Measurements from ENCODE around the gene MKS1. TPM values are rescaled to one million over a fixed set of nuclear protein-coding genes. Genes with fewer than 3 reads are reported as not detected.

The MKS1 gene
- polyA plus RNA-seq, 3 donors from 2014 or later, result 1.6 to 7.9 (median 6.4) TPM

- H3K4me3 Mint-ChIP-seq, result no peak overlapping the region
- no peak overlapping the region for H3K27ac Mint-ChIP-seq
- no peaks in the 10 kb centered on the region for H3K36me3 Mint-ChIP-seq
Observed at GRCh38 chr17:58184986-58185761, 33.9 kb downstream of the MKS1 start.

DNA sequence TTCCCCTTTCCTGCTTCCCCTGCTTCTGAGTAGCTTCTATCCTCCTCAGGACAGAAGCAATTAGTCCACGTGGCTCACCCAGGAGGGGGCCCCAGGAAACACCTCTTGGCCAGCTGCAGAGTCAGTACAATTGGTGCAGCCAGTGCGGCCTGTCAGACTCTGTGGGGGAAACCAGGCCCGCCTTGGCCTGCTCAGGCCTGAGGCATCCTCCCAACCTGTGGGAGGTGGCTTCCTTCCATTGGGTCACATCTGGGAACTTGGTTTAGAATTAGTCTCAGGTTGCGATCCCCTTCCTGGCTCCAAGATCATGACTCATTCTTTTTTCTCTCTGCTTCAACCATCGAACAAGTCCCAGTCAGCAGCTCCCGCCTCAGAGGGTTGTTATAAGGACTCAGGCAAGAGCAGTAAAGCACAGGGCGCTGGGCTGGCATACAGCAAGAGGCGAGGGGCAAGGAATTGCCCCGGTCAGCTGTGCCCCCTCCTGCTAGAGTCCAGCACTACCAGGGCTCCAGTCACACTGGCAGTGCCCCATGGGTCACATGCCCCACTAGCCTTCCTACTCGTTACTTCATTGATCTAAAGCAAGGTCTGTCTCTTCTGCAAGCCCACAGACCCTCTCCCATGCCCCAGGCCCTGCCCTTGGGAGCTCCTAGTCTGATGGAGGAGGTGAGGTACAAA is 34.6 kb downstream of the MKS1 start:
- peaks cover 0 to 3% of the 10 kb centered on the region in 2 donors for H3K4me1 Mint-ChIP-seq
- no peak overlapping the region for H3K4me3 Mint-ChIP-seq
- H3K27me3 Mint-ChIP-seq (ENCODE audit: low read depth in 3 of 3), result peaks cover 2 to 9% (median 4%) of the 10 kb centered on the region in 3 donors
- no peaks in the 10 kb centered on the region for H3K36me3 Mint-ChIP-seq
- H3K27ac Mint-ChIP-seq, result no peak overlapping the region
- no peak for DNase-seq
- no peaks in the 10 kb centered on the region for H3K9me3 Mint-ChIP-seq

More at GRCh38 chr17:58184986-58185761, 33.9 kb downstream of the MKS1 start:
- Mint-ChIP-seq H3K9me3 (no peaks in the 10 kb centered on the region), H3K4me1 (peaks cover 0 to 3% of the 10 kb centered on the region in 2 donors), H3K27me3 (ENCODE audit: low read depth in 3 of 3) (peaks cover 2 to 9% (median 4%) of the 10 kb centered on the region in 3 donors)
- DNase-seq, result no peak

GRCh38 chr17:58183514-58183913 is 35.5 kb downstream of the MKS1 start:
- Mint-ChIP-seq H3K4me3 (no peak overlapping the region), H3K27ac (no peak overlapping the region), H3K27me3 (ENCODE audit: low read depth in 3 of 3) (peaks cover under 1 to 9% (median 2%) of the 10 kb centered on the region in 3 donors), H3K36me3 (no peaks in the 10 kb centered on the region), H3K9me3 (no peaks in the 10 kb centered on the region), H3K4me1 (peaks cover 0 to 3% of the 10 kb centered on the region in 2 donors)
- DNase-seq, result no peak

- Mint-ChIP-seq H3K9me3 (no peaks in the 10 kb centered on the region), H3K36me3 (no peaks in the 10 kb centered on the region), H3K4me1 (peaks cover 0 to 3% of the 10 kb centered on the region in 2 donors), H3K27ac (peak overlapping the region in 1 of 6 donors; percentile 56), H3K4me3 (no peak overlapping the region), H3K27me3 (ENCODE audit: low read depth in 3 of 3) (peaks cover 0 to 5% (median 5%) of the 10 kb centered on the region in 3 donors)
- no peak for DNase-seq
Observed at GRCh38 chr17:58181796-58182195, 37.3 kb downstream of the MKS1 start.

- H3K4me3 Mint-ChIP-seq, result no peak overlapping the region
- DNase-seq, result no peak
- no peak overlapping the region for H3K27ac Mint-ChIP-seq
- peaks cover 15 to 16% of the 10 kb centered on the region in 2 donors for H3K4me1 Mint-ChIP-seq
- H3K27me3 Mint-ChIP-seq (ENCODE audit: low read depth in 3 of 3), result peaks cover 0 to 10% (median 1%) of the 10 kb centered on the region in 3 donors
- H3K36me3 Mint-ChIP-seq, result no peaks in the 10 kb centered on the region
- no peaks in the 10 kb centered on the region for H3K9me3 Mint-ChIP-seq
Observed at GRCh38 chr17:58176200-58176599, 42.9 kb downstream of the MKS1 start.

- no peaks in the 10 kb centered on the region for H3K36me3 Mint-ChIP-seq
- peak overlapping the region in 1 of 6 donors; percentile 35 for H3K27ac Mint-ChIP-seq
- no peaks in the 10 kb centered on the region for H3K9me3 Mint-ChIP-seq
- no peak overlapping the region for H3K4me3 Mint-ChIP-seq
- DNase-seq, result no peak
- H3K27me3 Mint-ChIP-seq (ENCODE audit: low read depth in 3 of 3), result peaks cover 0 to 8% (median 1%) of the 10 kb centered on the region in 3 donors
- H3K4me1 Mint-ChIP-seq, result peaks cover 26 to 29% of the 10 kb centered on the region in 2 donors
Observed at GRCh38 chr17:58174871-58175270, 44.2 kb downstream of the MKS1 start.

DNA sequence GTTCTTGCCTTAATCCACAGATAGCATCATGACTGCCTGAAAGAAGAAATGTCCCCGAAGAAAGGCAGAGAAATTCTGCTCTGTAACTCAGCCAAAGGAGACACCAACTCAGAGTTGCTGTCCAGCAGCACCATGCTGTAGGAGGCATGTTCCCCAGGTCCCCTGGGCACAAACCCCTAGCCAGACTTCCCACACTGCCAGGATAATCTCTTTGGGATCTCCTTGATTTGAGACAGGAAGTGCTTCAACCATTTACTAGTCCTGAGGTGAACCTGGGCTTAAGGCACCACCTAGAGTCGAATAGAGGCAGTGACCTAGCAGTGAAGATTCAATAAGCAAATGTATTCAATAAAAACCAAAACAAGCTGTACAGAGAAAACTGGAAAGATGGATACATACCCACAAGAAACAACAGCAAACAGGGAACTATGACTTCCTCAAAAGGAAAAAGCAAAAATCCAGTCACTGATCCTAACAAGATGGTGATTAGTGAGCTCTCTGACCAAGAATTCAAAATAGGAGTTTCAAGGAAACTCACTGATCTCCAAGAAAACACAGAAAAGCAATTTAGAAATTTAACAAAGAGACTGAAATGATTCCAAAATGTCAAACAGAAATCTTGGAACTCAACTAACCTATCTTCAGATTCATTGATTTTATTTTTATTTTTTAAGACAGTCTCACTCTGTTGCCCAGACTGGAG is 46.5 kb downstream of the MKS1 start:
- no peaks in the 10 kb centered on the region for H3K9me3 Mint-ChIP-seq
- H3K36me3 Mint-ChIP-seq, result peaks cover 0 to 4% (median 0%) of the 10 kb centered on the region in 3 donors
- peak; percentile 44 to 61 (median 58) for DNase-seq
- peak overlapping the region in 5 of 6 donors; percentile 47 to 85 (median 72) for H3K27ac Mint-ChIP-seq
- peaks cover 0 to 9% (median 3%) of the 10 kb centered on the region in 3 donors for H3K27me3 Mint-ChIP-seq (ENCODE audit: low read depth in 3 of 3)
- peaks cover 43 to 45% of the 10 kb centered on the region in 2 donors for H3K4me1 Mint-ChIP-seq
- H3K4me3 Mint-ChIP-seq, result peak overlapping the region in 3 of 5 donors; percentile 44 to 68 (median 55)

- Mint-ChIP-seq H3K9me3 (no peaks in the 10 kb centered on the region), H3K4me3 (peak overlapping the region; percentile 49 to 85 (median 72)), H3K27ac (peak overlapping the region; percentile 72 to 89 (median 84)), H3K4me1 (peaks cover 45% of the 10 kb centered on the region in 2 donors), H3K36me3 (peaks cover 0 to 11% (median 0%) of the 10 kb centered on the region in 3 donors), H3K27me3 (ENCODE audit: low read depth in 3 of 3) (peaks cover 2 to 8% (median 5%) of the 10 kb centered on the region in 3 donors)
- DNase-seq, result peak in 1 of 3 donors; percentile 7
Observed at GRCh38 chr17:58170622-58171021, 48.4 kb downstream of the MKS1 start.

- Mint-ChIP-seq H3K9me3 (no peaks in the 10 kb centered on the region), H3K27me3 (ENCODE audit: low read depth in 3 of 3) (peaks cover 4 to 6% (median 5%) of the 10 kb centered on the region in 3 donors), H3K4me1 (peaks cover 34 to 35% of the 10 kb centered on the region in 2 donors), H3K27ac (peak within 1 kb of the TSS in 1 of 6 donors; percentile 57), H3K36me3 (peaks cover 0 to 14% (median 0%) of the 10 kb centered on the region in 3 donors), H3K4me3 (no peak within 1 kb of the TSS)
- no peak for DNase-seq
Observed at GRCh38 chr17:58166682-58167081, 52.4 kb downstream of the MKS1 start, which contains the start of gene OR4D2. Gene OR4D2 (plus strand): TSS chr17:58166982. CDS start chr17:58169656, 2,674 bp downstream.

- no peak for DNase-seq
- Mint-ChIP-seq H3K36me3 (peaks cover 0 to 14% (median 0%) of the 10 kb centered on the region in 3 donors), H3K4me1 (peaks cover 27 to 29% of the 10 kb centered on the region in 2 donors), H3K4me3 (no peak overlapping the region), H3K9me3 (no peaks in the 10 kb centered on the region), H3K27me3 (ENCODE audit: low read depth in 3 of 3) (peaks cover 5 to 6% (median 5%) of the 10 kb centered on the region in 3 donors), H3K27ac (no peak overlapping the region)
Observed at GRCh38 chr17:58165981-58166380, 53.1 kb downstream of the MKS1 start.

GRCh38 chr17:58161566-58161965 is 57.5 kb downstream of the MKS1 start:
- no peak overlapping the region for H3K27ac Mint-ChIP-seq
- peaks cover 0 to 9% (median 3%) of the 10 kb centered on the region in 3 donors for H3K36me3 Mint-ChIP-seq
- peaks cover 0 to 5% (median 0%) of the 10 kb centered on the region in 6 donors for H3K9me3 Mint-ChIP-seq
- no peak overlapping the region for H3K4me3 Mint-ChIP-seq
- DNase-seq, result no peak
- H3K4me1 Mint-ChIP-seq, result peaks cover 17 to 38% of the 10 kb centered on the region in 2 donors
- H3K27me3 Mint-ChIP-seq (ENCODE audit: low read depth in 3 of 3), result peaks cover 2 to 12% (median 4%) of the 10 kb centered on the region in 3 donors

DNA sequence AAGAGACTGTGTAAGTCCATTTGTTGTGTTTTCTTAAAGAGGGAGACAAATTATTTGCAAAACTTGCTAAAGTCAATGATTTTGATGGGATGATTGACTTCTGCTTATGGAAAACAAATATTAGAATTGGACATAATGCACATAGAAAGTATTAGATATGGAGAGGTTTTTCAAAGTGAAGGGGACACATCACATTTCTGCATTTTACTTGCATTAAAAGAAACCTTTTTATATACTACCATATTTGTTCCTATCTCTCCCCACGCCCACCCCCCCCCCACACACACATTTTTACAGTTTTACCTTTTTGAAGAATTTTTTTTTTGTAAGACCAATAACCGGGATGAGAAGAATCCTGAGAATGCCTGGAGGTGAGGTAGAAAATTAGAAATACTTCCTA is 60.9 kb downstream of the MKS1 start:
- H3K4me1 Mint-ChIP-seq, result peaks cover 50 to 72% of the 10 kb centered on the region in 2 donors
- peaks cover 4 to 10% (median 4%) of the 10 kb centered on the region in 3 donors for H3K27me3 Mint-ChIP-seq (ENCODE audit: low read depth in 3 of 3)

More for the DNA sequence above, 60.9 kb downstream of the MKS1 start:
- Mint-ChIP-seq H3K9me3 (peaks cover 0 to 8% (median 0%) of the 10 kb centered on the region in 6 donors), H3K27ac (peak overlapping the region in 1 of 6 donors; percentile 87), H3K4me3 (peak overlapping the region in 2 of 5 donors; percentile 38 to 46), H3K36me3 (peaks cover 0 to 8% (median 5%) of the 10 kb centered on the region in 3 donors)
- DNase-seq, result no peak
